ENCODE measurements around the gene LPAR6. TPM values are rescaled to one million over a fixed set of nuclear protein-coding genes. Genes with fewer than 3 reads are reported as not detected.
"Not testable (repeated sequence)": the region's sequence is repeated elsewhere in the genome, so short reads cannot be mapped to it uniquely, and the experiment has no call there.

The LPAR6 gene
- total and polyA plus RNA-seq, 5 experiments from 2014 or later, result 7.3 to 14.7 (median 10.4) TPM

- H3K9me3 Mint-ChIP-seq, result no peaks in the 10 kb centered on the region
- no peaks in the 10 kb centered on the region for H3K27me3 Mint-ChIP-seq
- H3K4me3 Mint-ChIP-seq, result no peak overlapping the region
- H3K4me1 Mint-ChIP-seq, result peaks cover 10 to 56% (median 21%) of the 10 kb centered on the region in 4 donors
- no peak overlapping the region for H3K27ac Mint-ChIP-seq
- POLR2A ChIA-PET, result no interaction called here
- DNase-seq (no peak), ATAC-seq (no peak)
- peaks cover 0 to 2% (median 0%) of the 10 kb centered on the region in 3 donors for H3K36me3 Mint-ChIP-seq
These were observed 21.3 kb upstream of the LPAR6 start for GRCh38 chr13:48434200-48434599.

- Mint-ChIP-seq H3K9me3 (no peaks in the 10 kb centered on the region), H3K4me3 (no peak overlapping the region), H3K4me1 (peaks cover 8 to 60% (median 21%) of the 10 kb centered on the region in 4 donors), H3K27ac (peak overlapping the region in 2 of 10 donors; percentile 24 to 40), H3K36me3 (peaks cover 0 to 2% (median 0%) of the 10 kb centered on the region in 3 donors), H3K27me3 (no peaks in the 10 kb centered on the region)
- POLR2A ChIA-PET, result no interaction called here
- DNase-seq (no peak), ATAC-seq (no peak)
These were observed 19.2 kb upstream of the LPAR6 start for GRCh38 chr13:48431987-48432615.

GRCh38 chr13:48431431-48431830 is 18.5 kb upstream of the LPAR6 start:
- peaks cover 3 to 7% (median 4%) of the 10 kb centered on the region in 3 donors for H3K36me3 Mint-ChIP-seq
- H3K4me1 Mint-ChIP-seq, result peaks cover 8 to 54% (median 21%) of the 10 kb centered on the region in 4 donors
- ATAC-seq, result no peak
- H3K9me3 Mint-ChIP-seq, result peaks cover 0 to 5% (median 0%) of the 10 kb centered on the region in 9 donors
- no peak for DNase-seq
- H3K4me3 Mint-ChIP-seq, result no peak overlapping the region
- POLR2A ChIA-PET, result no interaction called here
- no peaks in the 10 kb centered on the region for H3K27me3 Mint-ChIP-seq
- H3K27ac Mint-ChIP-seq, result peak overlapping the region in 3 of 10 donors; percentile 24 to 42 (median 40)

- POLR2A ChIA-PET, result interaction anchor here (0.6 kb wide), 1 partner anchor 21 kb away, joined by 4 read pairs; no protein-coding TSS in a partner anchor
- ATAC-seq (no peak), DNase-seq (no peak)
- Mint-ChIP-seq H3K4me1 (peaks cover 7 to 40% (median 21%) of the 10 kb centered on the region in 4 donors), H3K4me3 (no peak overlapping the region), H3K9me3 (peaks cover 0 to 5% (median 0%) of the 10 kb centered on the region in 9 donors), H3K36me3 (peaks cover 3 to 7% (median 4%) of the 10 kb centered on the region in 3 donors), H3K27ac (peak overlapping the region in 1 of 10 donors; percentile 22), H3K27me3 (no peaks in the 10 kb centered on the region)
These were observed 17.0 kb upstream of the LPAR6 start for GRCh38 chr13:48429886-48430285.

GRCh38 chr13:48429036-48429435 is 16.1 kb upstream of the LPAR6 start:
- Mint-ChIP-seq H3K27ac (peak overlapping the region in 2 of 10 donors; percentile 14 to 31), H3K9me3 (peaks cover 0 to 5% (median 0%) of the 10 kb centered on the region in 9 donors), H3K36me3 (peaks cover 4 to 7% (median 6%) of the 10 kb centered on the region in 3 donors), H3K4me1 (peaks cover 7 to 33% (median 16%) of the 10 kb centered on the region in 4 donors), H3K27me3 (no peaks in the 10 kb centered on the region), H3K4me3 (no peak overlapping the region)
- ATAC-seq (no peak), DNase-seq (no peak)
- POLR2A ChIA-PET, result no interaction called here

- POLR2A ChIA-PET, H3K36me3 Mint-ChIP-seq, ATAC-seq, H3K4me3 Mint-ChIP-seq, H3K27me3 Mint-ChIP-seq, DNase-seq, H3K9me3 Mint-ChIP-seq: not testable (repeated sequence)
- Mint-ChIP-seq H3K4me1 (peaks cover 3 to 26% (median 9%) of the 10 kb centered on the region in 4 donors), H3K27ac (peak overlapping the region in 1 of 10 donors; percentile 54)
These were observed 13.9 kb upstream of the LPAR6 start for GRCh38 chr13:48426755-48427298.

GRCh38 chr13:48426052-48426451 is 13.1 kb upstream of the LPAR6 start:
- Mint-ChIP-seq H3K4me3 (no peak overlapping the region), H3K4me1 (peaks cover 0 to 19% (median 3%) of the 10 kb centered on the region in 4 donors), H3K36me3 (peaks cover 4 to 6% (median 5%) of the 10 kb centered on the region in 3 donors), H3K27ac (no peak overlapping the region), H3K9me3 (peaks cover 0 to 5% (median 0%) of the 10 kb centered on the region in 9 donors), H3K27me3 (no peaks in the 10 kb centered on the region)
- no peak for ATAC-seq
- DNase-seq, result no peak
- POLR2A ChIA-PET, result no interaction called here

GRCh38 chr13:48424212-48424611 is 11.3 kb upstream of the LPAR6 start:
- Mint-ChIP-seq H3K9me3 (peaks cover 0 to 15% (median 3%) of the 10 kb centered on the region in 9 donors), H3K36me3 (peaks cover 5 to 9% (median 6%) of the 10 kb centered on the region in 3 donors), H3K4me1 (peaks cover 0 to 7% (median under 1%) of the 10 kb centered on the region in 4 donors), H3K4me3 (no peak overlapping the region), H3K27me3 (no peaks in the 10 kb centered on the region), H3K27ac (no peak overlapping the region)
- ATAC-seq (no peak), DNase-seq (no peak)
- POLR2A ChIA-PET, result no interaction called here

GRCh38 chr13:48422003-48422402 is 9.1 kb upstream of the LPAR6 start:
- H3K27ac Mint-ChIP-seq, POLR2A ChIA-PET, DNase-seq, H3K4me1 Mint-ChIP-seq, H3K27me3 Mint-ChIP-seq, ATAC-seq, H3K4me3 Mint-ChIP-seq: not testable (repeated sequence)
- H3K9me3 Mint-ChIP-seq, result peaks cover 0 to 28% (median 5%) of the 10 kb centered on the region in 9 donors
- peaks cover 10 to 11% (median 10%) of the 10 kb centered on the region in 3 donors for H3K36me3 Mint-ChIP-seq

- ATAC-seq, result no peak
- Mint-ChIP-seq H3K4me1 (peaks cover 11 to 24% (median 15%) of the 10 kb centered on the region in 4 donors), H3K9me3 (peaks cover 0 to 24% (median 2%) of the 10 kb centered on the region in 9 donors), H3K4me3 (peak overlapping the region in 1 of 10 donors; percentile 80), H3K27me3 (no peaks in the 10 kb centered on the region), H3K27ac (peak overlapping the region in 3 of 10 donors; percentile 50 to 66 (median 51)), H3K36me3 (peaks cover 7 to 12% (median 8%) of the 10 kb centered on the region in 3 donors)
- POLR2A ChIA-PET, result no interaction called here
- DNase-seq, result no peak
These were observed 2.6 kb upstream of the LPAR6 start for GRCh38 chr13:48415516-48415915.

- DNase-seq, result no peak
- Mint-ChIP-seq H3K27me3 (no peaks in the 10 kb centered on the region), H3K36me3 (peaks cover 5 to 12% (median 8%) of the 10 kb centered on the region in 3 donors), H3K27ac (peak overlapping the region in 3 of 10 donors; percentile 12 to 20 (median 19)), H3K9me3 (peaks cover 0 to 15% (median 2%) of the 10 kb centered on the region in 9 donors), H3K4me3 (peak overlapping the region in 2 of 10 donors; percentile 45 to 80), H3K4me1 (peaks cover 13 to 34% (median 23%) of the 10 kb centered on the region in 4 donors)
- POLR2A ChIA-PET, result interaction anchor here (0.7 kb wide), 1 partner anchor 120 kb away, joined by 7 read pairs; no protein-coding TSS in a partner anchor
- no peak for ATAC-seq
These were observed 1.6 kb upstream of the LPAR6 start for GRCh38 chr13:48414501-48414900.

GRCh38 chr13:48411841-48412531 is 927 bp downstream of the LPAR6 start:
- H3K4me1 Mint-ChIP-seq, result peaks cover 16 to 52% (median 34%) of the 10 kb centered on the region in 4 donors
- H3K4me3 Mint-ChIP-seq, result peak overlapping the region; percentile 83 to 99 (median 92)
- H3K27me3 Mint-ChIP-seq, result no peaks in the 10 kb centered on the region
- peaks cover 0 to 7% (median 3%) of the 10 kb centered on the region in 3 donors for H3K36me3 Mint-ChIP-seq
- POLR2A ChIA-PET, result interaction anchor here (0.9 kb wide), 2 partner anchors 80 to 122 kb away, joined by 3 to 4 read pairs; no protein-coding TSS in a partner anchor
- peak overlapping the region; percentile 90 to 99 (median 94) for H3K27ac Mint-ChIP-seq
- peaks cover 0 to 2% (median 0%) of the 10 kb centered on the region in 9 donors for H3K9me3 Mint-ChIP-seq
- ATAC-seq (peak; percentile 81 to 87), DNase-seq (peak in 3 of 10 donors; percentile 2 to 31 (median 30))

All from naive thymus-derived CD8-positive, alpha-beta T cell (primary cell).